Mammary epithelial cell (primary cell): ENCODE data around the gene IL1RAPL2.

ENCODE experiments used
- CTCF ChIP-seq, 2 donors: IDR thresholded peaks in 1 of 2; conservative IDR thresholded peaks in 1 of 2; 2 replicates each; pipeline ENCODE4 v1.5.1; 2011 to 2012; ENCODE audit warnings: inconsistent platforms in 2 of 2, low read length in 2 of 2, mild to moderate bottlenecking in 2 of 2, control low read depth in 1 of 2, low read depth in 1 of 2; ENCODE audit not compliant: insufficient read depth in 1 of 2; ENCODE audit errors: extremely low read depth in 1 of 2
- EZH2 ChIP-seq: IDR thresholded peaks from 2 replicates; pipeline ENCODE4 v1.6.1; 2012; ENCODE audit warnings: low read length, inconsistent platforms, borderline replicate concordance

- TF ChIP-seq CTCF (conservative IDR thresholded peaks at IDR 0.05 in 1 of 2, IDR thresholded peaks at IDR 0.05 in 1 of 2; ENCODE audit: extremely low read depth in 1 of 2, insufficient read depth in 1 of 2, low read depth in 1 of 2, low read length in 2 of 2) = no peak
- no peak for TF ChIP-seq EZH2
Measured at GRCh38 chrX:105634180-105634579, 1068.2 kb downstream of the IL1RAPL2 start.
